ENCODE data around the gene ST3GAL3. TPM values are rescaled to one million over a fixed set of nuclear protein-coding genes. Genes with fewer than 3 reads are reported as not detected.

The ST3GAL3 gene
- total RNA-seq, 1 experiment from 2014 or later: 19.3 TPM

DNA sequence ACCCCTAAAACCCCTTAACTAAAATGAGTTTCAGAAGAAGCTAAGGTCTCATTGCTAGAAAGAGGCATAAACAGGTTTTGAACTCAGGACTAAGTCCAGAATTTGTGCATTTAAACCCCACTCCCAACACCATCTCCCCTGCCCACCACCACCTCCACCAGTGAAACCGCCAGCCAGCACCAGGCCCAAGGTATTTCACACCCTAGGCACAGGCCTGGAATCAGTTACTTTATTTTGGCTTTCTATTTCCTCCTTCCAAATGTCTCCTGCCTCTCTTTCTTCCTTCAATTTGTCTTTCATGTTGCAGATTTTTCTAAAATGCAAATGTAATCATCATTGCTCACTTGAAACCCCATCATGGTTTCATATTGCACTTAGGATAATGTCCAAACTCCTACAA lies 237.5 kb downstream of the ST3GAL3 start:
- Histone ChIP-seq H2AFZ (no peak overlapping the region), H3F3A (ENCODE audit: insufficient read depth, low read depth) (peaks cover 6% of the 10 kb centered on the region; the same call in 1 of the 2 replicates), H3K79me2 (ENCODE audit: low read depth) (peaks cover 17% of the 10 kb centered on the region; the same call in 1 of the 2 replicates), H3K4me1 (replicated peaks; ENCODE audit: insufficient read depth) (peaks cover 26% of the 10 kb centered on the region), H3K36me3 (ENCODE audit: low read depth) (no peaks in the 10 kb centered on the region), H3K4me2 (peak overlapping the region; percentile 100), H3K27ac (no peak overlapping the region), H3K9me2 (ENCODE audit: insufficient read depth) (no peaks in the 10 kb centered on the region), H4K20me1 (ENCODE audit: insufficient read depth) (no peaks in the 10 kb centered on the region), H3K9me3 (ENCODE audit: insufficient read depth, low read depth) (no peaks in the 10 kb centered on the region), H3K4me3 (no peak overlapping the region), H3K27me3 (ENCODE audit: insufficient read depth, low read depth) (no peaks in the 10 kb centered on the region)
- no TSS peak for BruUV-seq (replicated peaks)
- TF ChIP-seq, protein P1, sequence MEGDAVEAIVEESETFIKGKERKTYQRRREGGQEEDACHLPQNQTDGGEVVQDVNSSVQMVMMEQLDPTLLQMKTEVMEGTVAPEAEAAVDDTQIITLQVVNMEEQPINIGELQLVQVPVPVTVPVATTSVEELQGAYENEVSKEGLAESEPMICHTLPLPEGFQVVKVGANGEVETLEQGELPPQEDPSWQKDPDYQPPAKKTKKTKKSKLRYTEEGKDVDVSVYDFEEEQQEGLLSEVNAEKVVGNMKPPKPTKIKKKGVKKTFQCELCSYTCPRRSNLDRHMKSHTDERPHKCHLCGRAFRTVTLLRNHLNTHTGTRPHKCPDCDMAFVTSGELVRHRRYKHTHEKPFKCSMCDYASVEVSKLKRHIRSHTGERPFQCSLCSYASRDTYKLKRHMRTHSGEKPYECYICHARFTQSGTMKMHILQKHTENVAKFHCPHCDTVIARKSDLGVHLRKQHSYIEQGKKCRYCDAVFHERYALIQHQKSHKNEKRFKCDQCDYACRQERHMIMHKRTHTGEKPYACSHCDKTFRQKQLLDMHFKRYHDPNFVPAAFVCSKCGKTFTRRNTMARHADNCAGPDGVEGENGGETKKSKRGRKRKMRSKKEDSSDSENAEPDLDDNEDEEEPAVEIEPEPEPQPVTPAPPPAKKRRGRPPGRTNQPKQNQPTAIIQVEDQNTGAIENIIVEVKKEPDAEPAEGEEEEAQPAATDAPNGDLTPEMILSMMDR (conservative IDR thresholded peaks at IDR 0.05): no peak
- no peak for TF ChIP-seq EZH2 (IDR thresholded peaks at IDR 0.05; ENCODE audit: low read depth)
- intact Hi-C loops (cut with micrococcal nuclease; ENCODE audit: unreplicated experiment): no loop called here
- ChIA-PET CTCF (interaction anchor here (1.2 to 2.8 kb wide), 3 partner anchors 10 to 238 kb away, joined by 5 to 13 read pairs (median 11); partner anchors contain the start of gene ST3GAL3), POLR2A (ENCODE audit: unreplicated experiment) (interaction anchor here (0.6 kb wide), 1 partner anchor 293 kb away, joined by 6 read pairs; no protein-coding TSS in a partner anchor)
- no peak for DNase-seq

DNA sequence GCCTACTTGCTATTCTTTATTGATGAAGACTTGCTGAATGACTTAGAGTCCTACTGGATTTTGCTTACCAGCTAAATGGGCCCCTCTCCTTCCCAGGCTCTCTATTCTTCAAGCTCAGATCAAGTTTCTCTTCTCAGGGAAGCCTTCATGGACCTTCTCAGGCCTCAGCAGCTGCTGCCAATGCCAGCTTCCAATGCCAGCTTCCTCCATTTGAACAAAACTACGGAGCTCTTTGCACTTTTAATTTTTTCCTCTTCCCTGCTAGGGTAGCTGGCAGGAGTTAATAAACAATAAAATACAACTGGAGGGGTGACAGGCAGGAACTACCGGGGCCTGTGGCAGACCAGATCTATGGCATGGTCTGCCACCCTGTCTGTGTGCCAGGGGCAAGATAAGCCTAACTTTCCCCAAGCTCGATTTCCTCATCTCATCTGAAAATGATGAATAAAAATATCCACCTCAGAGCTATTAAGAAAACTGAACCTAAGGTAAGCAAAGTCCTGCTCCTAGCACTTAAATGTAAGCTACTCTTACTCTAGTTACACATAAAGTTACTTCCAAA lies 238.4 kb downstream of the ST3GAL3 start:
- BruUV-seq (replicated peaks): TSS peak; percentile 64
- Histone ChIP-seq H3K36me3 (ENCODE audit: low read depth) (no peaks in the 10 kb centered on the region), H3K9me2 (ENCODE audit: insufficient read depth) (no peaks in the 10 kb centered on the region), H3F3A (ENCODE audit: insufficient read depth, low read depth) (peaks cover 6% of the 10 kb centered on the region; the same call in 1 of the 2 replicates), H3K27ac (peak overlapping the region; percentile 75), H3K4me1 (replicated peaks; ENCODE audit: insufficient read depth) (peaks cover 26% of the 10 kb centered on the region), H3K4me2 (peak overlapping the region; percentile 100), H4K20me1 (ENCODE audit: insufficient read depth) (no peaks in the 10 kb centered on the region), H3K27me3 (ENCODE audit: insufficient read depth, low read depth) (no peaks in the 10 kb centered on the region), H3K9me3 (ENCODE audit: insufficient read depth, low read depth) (no peaks in the 10 kb centered on the region), H3K79me2 (ENCODE audit: low read depth) (peaks cover 17% of the 10 kb centered on the region; the same call in 1 of the 2 replicates), H3K4me3 (peak overlapping the region; percentile 74), H2AFZ (peak overlapping the region; percentile 81)
- ChIA-PET POLR2A (ENCODE audit: unreplicated experiment) (interaction anchor here (0.6 to 1.2 kb wide), 3 partner anchors 182 to 558 kb away, joined by 3 to 14 read pairs (median 8); no protein-coding TSS in a partner anchor), CTCF (interaction anchor here (0.5 to 2.8 kb wide), 6 partner anchors 11 to 239 kb away, joined by 3 to 13 read pairs (median 4); partner anchors contain the start of gene ST3GAL3)
- no peak for TF ChIP-seq EZH2 (IDR thresholded peaks at IDR 0.05; ENCODE audit: low read depth)
- TF ChIP-seq, protein P1 (conservative IDR thresholded peaks at IDR 0.05): no peak
- DNase-seq: no peak
- intact Hi-C loops (cut with micrococcal nuclease; ENCODE audit: unreplicated experiment): loop anchor here (1.0 to 2.0 kb wide), 5 partner anchors 24 to 417 kb away; partner anchors contain the start of genes CCDC24 and ST3GAL3

DNA sequence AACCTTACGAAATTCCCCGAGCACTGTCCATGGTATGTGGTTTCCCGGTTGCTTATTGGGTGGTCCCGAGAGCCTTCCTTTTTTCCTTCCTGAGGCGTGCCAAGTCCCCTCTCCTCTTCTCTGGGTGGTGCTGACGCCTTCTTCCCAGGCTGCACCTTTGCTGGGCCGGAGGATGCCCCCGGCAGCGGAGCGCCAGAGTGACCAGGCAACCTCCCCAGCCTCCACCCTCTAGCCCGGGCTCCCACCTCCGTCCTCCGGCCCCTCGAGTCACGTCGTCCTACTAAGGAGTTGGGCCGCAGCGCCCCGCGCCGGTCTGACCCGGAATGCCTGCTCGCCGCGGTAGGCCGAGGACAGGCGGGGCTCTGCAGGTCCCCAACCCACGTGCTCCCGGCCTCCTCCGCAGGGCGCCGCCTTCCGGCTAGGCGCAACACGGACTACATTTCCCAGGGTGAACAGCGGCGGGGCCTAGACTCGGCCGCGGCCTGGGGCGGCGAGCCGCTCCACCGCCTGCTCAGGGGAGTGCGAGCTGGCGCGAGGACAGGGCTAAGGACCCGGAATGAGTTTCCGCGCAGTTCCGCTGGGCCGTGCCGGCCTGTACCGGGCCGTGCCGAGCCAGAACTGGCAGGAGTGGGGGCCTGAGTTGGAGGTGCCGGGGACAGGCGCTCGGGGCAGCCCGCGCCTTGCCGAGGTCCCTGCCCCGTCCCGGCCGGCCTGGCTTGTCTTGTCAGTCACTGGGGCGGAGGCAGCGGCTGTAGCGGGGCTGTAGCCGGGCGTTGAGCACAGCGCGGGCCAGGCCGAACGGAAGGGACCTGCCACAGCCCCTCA lies 239.1 kb downstream of the ST3GAL3 start, which contains the start of gene IPO13:
TSS of gene IPO13 (plus strand) at position 715 of the 825 bp plus-strand sequence. CDS start 651 bp downstream, outside the sequence.
- H3K79me2 ChIP-seq (ENCODE audit: low read depth): peaks cover 17% of the 10 kb centered on the region; the same call in 1 of the 2 replicates
- H3K36me3 ChIP-seq (ENCODE audit: low read depth): no peaks in the 10 kb centered on the region
- peaks cover 26% of the 10 kb centered on the region for H3K4me1 ChIP-seq (replicated peaks; ENCODE audit: insufficient read depth)
- H3K9me3 ChIP-seq (ENCODE audit: insufficient read depth, low read depth): no peaks in the 10 kb centered on the region
- H4K20me1 ChIP-seq (ENCODE audit: insufficient read depth): no peaks in the 10 kb centered on the region
- intact Hi-C loops (cut with micrococcal nuclease; ENCODE audit: unreplicated experiment): loop anchor here (1.0 to 2.0 kb wide), 5 partner anchors 23 to 418 kb away; partner anchors contain the start of genes CCDC24 and ST3GAL3
- H3K4me3 ChIP-seq: peak within 1 kb of the TSS; percentile 74
- no TSS peak for BruUV-seq (replicated peaks)
- TF ChIP-seq, protein P1 (conservative IDR thresholded peaks at IDR 0.05): peak; percentile 79
- no peak for TF ChIP-seq EZH2 (IDR thresholded peaks at IDR 0.05; ENCODE audit: low read depth)
- no peaks in the 10 kb centered on the region for H3K9me2 ChIP-seq (ENCODE audit: insufficient read depth)
- CTCF ChIA-PET: interaction anchor here (0.5 to 2.8 kb wide), 8 partner anchors 12 to 240 kb away, joined by 3 to 13 read pairs (median 3); partner anchors contain the start of gene ST3GAL3
- peak within 1 kb of the TSS; percentile 75 for H3K27ac ChIP-seq
- H3F3A ChIP-seq (ENCODE audit: insufficient read depth, low read depth): peaks cover 6% of the 10 kb centered on the region; the same call in 1 of the 2 replicates
- H2AFZ ChIP-seq: peak within 1 kb of the TSS; percentile 94
- POLR2A ChIA-PET (ENCODE audit: unreplicated experiment): interaction anchor here (0.5 to 1.2 kb wide), 4 partner anchors 23 to 559 kb away, joined by 3 to 38 read pairs (median 6); partner anchors contain the start of genes DPH2 and SLC6A9
- H3K27me3 ChIP-seq (ENCODE audit: insufficient read depth, low read depth): no peaks in the 10 kb centered on the region
- DNase-seq: peak; percentile 86 to 98
- peak within 1 kb of the TSS; percentile 100 for H3K4me2 ChIP-seq

All from PC-9 (cell line).